Activated CD4-positive, CD25-positive, alpha-beta regulatory T cell (primary cell): ENCODE results near the gene TFF1.

Experiments
- DNase-seq, 4 experiments: peaks; one replicate each; lab custom pipeline; 2025; lab: John Stamatoyannopoulos, UW

Gene TFF1

GRCh38 chr21:42398436-42399028 lies 32.2 kb upstream of the TFF1 start:
- DNase-seq: no peak

- no peak for DNase-seq
Measured at GRCh38 chr21:42397746-42398394, 31.5 kb upstream of the TFF1 start.

- DNase-seq: no peak
Measured at GRCh38 chr21:42396799-42397745, 30.7 kb upstream of the TFF1 start.

- no peak for DNase-seq
Measured at GRCh38 chr21:42395905-42396651, 29.7 kb upstream of the TFF1 start, which contains the start of gene TMPRSS3. TSS of gene TMPRSS3 (minus strand) at chr21:42396052. CDS start at chr21:42395417, 635 bp downstream.

- DNase-seq: no peak
Measured at GRCh38 chr21:42395302-42395701, 29.0 kb upstream of the TFF1 start.

GRCh38 chr21:42393443-42393950 lies 27.2 kb upstream of the TFF1 start:
- DNase-seq: no peak

GRCh38 chr21:42392731-42393442 lies 26.6 kb upstream of the TFF1 start:
- DNase-seq: no peak

- DNase-seq: no peak
Measured at GRCh38 chr21:42391297-42391696, 25.0 kb upstream of the TFF1 start.

GRCh38 chr21:42390696-42391095 lies 24.4 kb upstream of the TFF1 start:
- DNase-seq: no peak

- DNase-seq: no peak
Measured at GRCh38 chr21:42390193-42390592, 23.9 kb upstream of the TFF1 start.

- no peak for DNase-seq
Measured at GRCh38 chr21:42389449-42389835, 23.1 kb upstream of the TFF1 start.

GRCh38 chr21:42388740-42389448 lies 22.6 kb upstream of the TFF1 start:
- no peak for DNase-seq

GRCh38 chr21:42387843-42388340 lies 21.6 kb upstream of the TFF1 start:
- DNase-seq: no peak

GRCh38 chr21:42387164-42387563 lies 20.8 kb upstream of the TFF1 start:
- no peak for DNase-seq

- DNase-seq: no peak
Measured at GRCh38 chr21:42386034-42386591, 19.8 kb upstream of the TFF1 start.

- no peak for DNase-seq
Measured at GRCh38 chr21:42385619-42386018, 19.3 kb upstream of the TFF1 start.

- no peak for DNase-seq
Measured at GRCh38 chr21:42384989-42385388, 18.7 kb upstream of the TFF1 start.

GRCh38 chr21:42384156-42384945 lies 18.0 kb upstream of the TFF1 start:
- no peak for DNase-seq

- no peak for DNase-seq
Measured at GRCh38 chr21:42383331-42383730, 17.0 kb upstream of the TFF1 start.
